ENCODE results near the gene FN3K.

The FN3K gene

DNA sequence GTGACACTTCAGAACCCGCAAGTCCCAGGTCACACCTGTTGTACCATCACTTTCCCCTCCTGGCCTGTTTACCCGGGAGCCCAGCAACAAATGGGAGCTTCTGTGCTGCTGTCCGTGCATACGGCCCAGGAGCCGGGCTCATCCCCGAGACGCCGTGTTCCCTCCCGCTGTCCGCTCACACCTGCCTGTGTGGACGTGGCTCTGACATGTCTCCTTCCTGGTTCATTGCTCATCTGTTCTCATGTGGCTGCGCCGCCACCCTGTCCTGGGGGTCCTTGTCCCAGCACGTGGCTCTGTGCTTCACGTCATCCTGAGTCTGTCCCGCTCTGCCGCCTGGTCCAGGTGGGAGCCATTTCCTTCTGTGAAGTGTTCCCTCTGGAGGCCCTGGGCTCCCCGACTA is 54.4 kb downstream of the FN3K start:
- FAIRE-seq (no peak), DNase-seq (ENCODE audit: extremely low spot score, insufficient read length, low read depth) (no peak)

DNA sequence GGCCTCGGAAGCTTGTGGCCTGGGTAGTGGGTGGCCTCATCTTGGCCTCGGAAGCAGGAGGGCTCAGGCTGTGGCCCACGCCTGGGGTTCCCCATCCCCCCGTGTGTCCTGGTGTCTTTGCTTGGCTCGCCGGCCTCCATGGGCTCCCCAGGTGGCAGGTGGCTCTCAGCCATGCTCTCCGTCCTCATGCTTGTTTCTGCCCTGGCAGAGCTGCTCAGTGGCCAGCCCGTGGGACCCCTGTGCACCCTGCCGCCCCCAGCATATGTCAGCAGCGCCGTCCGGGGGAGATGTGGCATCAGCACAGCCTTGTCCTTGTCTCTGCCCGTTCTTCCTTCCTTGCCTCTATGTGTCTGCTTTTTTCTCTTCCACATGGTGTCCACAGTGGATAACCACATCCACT is 55.0 kb downstream of the FN3K start:
- DNase-seq (ENCODE audit: extremely low spot score, insufficient read length, low read depth) (no peak), FAIRE-seq (no peak)

DNA sequence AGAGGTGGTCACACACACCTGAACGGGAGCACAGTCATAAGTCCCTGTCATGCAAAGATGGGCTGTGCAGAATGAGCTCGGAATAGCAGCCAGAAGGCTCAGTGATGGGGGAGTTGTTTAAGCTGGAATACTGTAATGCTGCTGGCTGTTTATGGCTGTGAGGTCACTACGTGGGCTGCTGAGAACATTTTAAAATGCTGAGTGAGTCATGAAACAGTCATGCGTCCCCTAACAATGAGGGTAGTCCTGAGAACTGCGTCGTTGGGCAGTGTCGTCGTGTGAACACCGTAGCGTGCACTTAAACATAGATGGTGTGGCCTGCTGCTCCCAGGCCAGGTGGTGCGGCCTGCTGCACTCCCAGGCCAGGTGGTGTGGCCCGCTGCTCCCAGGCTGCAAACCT is 56.1 kb downstream of the FN3K start:
- FAIRE-seq, result no peak
- DNase-seq (ENCODE audit: extremely low spot score, insufficient read length, low read depth), result no peak

DNA sequence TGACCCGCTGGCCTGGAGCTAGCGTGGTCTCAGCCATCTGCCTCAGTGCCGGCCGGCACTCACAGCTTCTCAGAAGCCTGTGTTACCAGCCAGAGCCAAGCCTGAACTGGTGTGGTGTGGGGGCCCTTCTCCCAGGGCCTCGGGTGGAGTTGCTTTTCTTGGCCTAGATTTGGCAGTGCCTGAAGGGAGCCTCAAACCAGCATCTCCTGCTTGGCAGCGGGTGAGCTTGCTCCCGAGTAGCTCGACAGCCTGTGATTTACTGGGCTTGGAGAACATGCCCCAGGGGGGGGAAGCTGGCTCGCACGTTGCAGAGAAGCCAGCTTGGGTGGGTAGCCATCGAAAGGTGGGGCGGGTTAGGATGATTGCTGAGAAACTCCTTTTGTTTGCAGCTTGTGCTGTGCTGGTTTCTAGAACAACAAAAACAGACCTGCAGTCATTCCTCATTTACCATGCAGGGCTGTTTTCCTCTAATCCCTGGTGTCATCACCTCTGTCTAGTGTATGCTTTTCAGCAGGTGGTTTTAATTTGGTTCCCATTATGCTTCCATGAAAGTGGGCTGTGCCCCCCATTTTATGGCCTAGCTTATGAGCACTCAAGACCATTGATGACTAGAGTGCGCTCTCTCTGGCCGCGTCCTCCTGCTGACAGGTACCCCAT is 58.7 kb downstream of the FN3K start:
- FAIRE-seq (no peak), DNase-seq (ENCODE audit: extremely low spot score, insufficient read length, low read depth) (no peak)

DNA sequence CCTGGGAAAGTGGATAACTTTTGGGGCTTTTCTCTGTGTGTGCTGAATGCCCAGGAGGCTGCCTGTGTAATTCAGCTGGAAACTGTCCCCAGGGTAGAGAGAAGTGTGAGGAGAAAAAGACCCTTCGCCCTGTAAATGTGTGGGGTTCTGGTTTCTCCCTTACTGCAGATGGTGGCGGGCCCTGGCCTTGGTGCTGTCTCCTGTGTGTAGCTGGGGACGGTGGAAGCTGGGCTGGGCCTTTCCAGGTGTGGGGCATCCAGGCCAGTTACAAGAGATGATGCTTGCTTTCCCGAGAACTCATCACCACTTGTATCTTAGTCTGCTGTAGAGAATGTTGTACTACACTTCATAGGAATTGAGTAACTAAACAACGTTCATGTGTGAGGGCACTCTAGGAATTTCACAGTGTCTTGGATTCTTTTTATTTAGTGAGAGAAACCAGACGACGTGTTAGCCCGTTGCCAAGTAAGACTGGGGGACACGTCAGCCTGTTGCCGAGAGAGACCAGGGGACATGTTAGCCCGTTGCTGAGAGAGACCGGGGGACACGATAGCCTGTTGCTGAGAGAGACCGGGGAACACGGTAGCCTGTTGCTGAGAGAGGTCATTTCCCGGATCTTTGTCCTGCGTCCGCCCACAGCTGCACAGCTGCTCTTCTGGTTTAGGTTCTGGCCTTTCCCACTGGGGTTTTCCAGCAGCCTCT is 59.5 kb downstream of the FN3K start:
- no peak for DNase-seq (ENCODE audit: extremely low spot score, insufficient read length, low read depth)
- no peak for FAIRE-seq

DNA sequence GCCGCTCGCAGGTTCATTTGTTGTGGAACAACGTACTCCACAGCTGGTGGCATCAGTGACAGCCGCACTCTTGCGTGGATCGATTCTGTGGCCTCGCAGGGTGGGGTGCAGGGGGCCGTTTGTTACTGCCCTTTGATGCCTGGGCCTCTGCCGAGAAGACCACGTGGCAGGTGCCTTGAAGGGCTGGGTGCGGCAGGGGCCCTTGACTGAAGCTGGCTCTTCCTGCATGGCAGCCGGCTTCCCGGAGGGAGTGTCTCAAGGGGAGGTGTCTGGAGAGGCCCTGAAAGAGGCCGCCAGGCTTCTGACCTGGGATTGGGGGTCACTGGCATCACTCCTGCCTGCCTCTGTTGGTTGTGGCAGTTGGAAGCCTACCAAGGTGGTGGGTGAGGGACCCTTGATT is 60.2 kb downstream of the FN3K start:
- FAIRE-seq (no peak), DNase-seq (ENCODE audit: extremely low spot score, insufficient read length, low read depth) (no peak)

DNA sequence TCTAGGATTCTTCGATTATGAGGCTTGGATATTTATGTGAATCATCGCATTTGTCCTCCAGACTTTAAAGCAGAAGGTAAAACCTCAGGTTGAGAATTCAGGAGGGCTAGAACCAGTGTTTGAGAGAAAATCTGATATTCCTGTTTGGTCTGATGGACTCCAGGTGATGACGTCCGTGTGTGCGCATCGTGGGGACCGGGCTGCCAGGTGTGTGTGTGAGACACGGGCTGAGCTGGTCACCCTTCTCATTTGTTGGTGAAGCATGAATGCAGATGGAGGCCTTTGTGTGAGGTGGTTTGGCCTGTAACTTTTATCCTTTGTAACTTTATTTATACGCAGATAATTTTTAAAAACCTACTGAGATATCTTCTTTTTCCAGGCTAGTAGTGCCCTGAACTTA is 61.6 kb downstream of the FN3K start:
- DNase-seq (ENCODE audit: extremely low spot score, insufficient read length, low read depth) (no peak), FAIRE-seq (no peak)

DNA sequence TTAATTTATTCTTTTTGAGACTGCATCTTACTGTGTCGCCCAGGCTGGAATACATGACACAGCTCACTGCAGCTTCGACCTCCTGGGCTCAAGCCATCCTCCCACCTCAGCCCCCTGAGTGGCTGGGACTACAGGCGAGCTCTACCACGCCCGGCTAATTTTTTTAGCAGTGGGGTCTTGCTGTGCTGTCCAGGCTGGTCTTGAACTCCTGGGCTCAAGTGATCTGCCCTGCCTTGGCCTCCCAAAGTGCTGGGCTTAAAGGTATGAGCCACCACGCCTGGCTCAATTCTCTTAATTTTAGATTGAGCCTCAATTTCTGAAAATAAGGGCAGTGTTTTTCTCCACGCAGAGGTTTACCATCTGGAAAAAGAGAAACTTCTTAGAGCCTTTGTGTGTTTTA is 63.3 kb downstream of the FN3K start:
- no peak for DNase-seq (ENCODE audit: extremely low spot score, insufficient read length, low read depth)
- no peak for FAIRE-seq

DNA sequence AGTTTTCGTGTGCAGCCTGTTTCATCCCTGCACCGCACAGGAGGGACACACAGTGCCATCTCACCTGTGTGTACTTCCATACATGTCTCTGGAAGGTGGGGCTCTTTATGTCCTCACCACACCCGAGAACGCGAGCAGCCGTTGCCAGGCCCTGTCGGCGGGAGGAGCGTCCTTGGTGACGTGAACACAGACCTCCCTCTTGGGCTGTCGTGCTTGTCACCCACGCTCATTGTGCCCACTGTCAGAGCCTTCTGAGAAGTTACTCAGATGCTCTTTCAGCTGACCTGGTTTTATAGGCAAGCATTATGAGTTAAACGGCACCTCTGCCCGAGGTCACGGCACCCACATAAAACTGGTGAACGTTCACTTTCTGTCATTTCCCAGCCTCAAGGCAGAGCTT is 64.2 kb downstream of the FN3K start:
- no peak for DNase-seq (ENCODE audit: extremely low spot score, insufficient read length, low read depth)
- no peak for FAIRE-seq
